HK-2 (cell line): ENCODE measurements around the gene TAAR5.
"Not testable (repeated sequence)": the region's sequence is repeated elsewhere in the genome, so short reads cannot be mapped to it uniquely, and the experiment has no call there.

Experiments
- DNase-seq: peaks from one replicate; pipeline ENCODE4 v3.0.0-alpha.2; 2018; ENCODE audit not compliant: unreplicated experiment

Gene TAAR5

GRCh38 chr6:132570221-132570777, 19.2 kb downstream of the TAAR5 start, which contains the start of gene TAAR6:
TAAR6 (plus strand) TSS chr6:132570322; CDS start chr6:132570322, 0 bp downstream.
- no peak for DNase-seq

- DNase-seq, result no peak
Observed at GRCh38 chr6:132569170-132569569, 20.4 kb downstream of the TAAR5 start.

- no peak for DNase-seq
Observed at GRCh38 chr6:132568611-132569010, 20.9 kb downstream of the TAAR5 start.

- no peak for DNase-seq
Observed at GRCh38 chr6:132567566-132567965, 22.0 kb downstream of the TAAR5 start.

- no peak for DNase-seq
Observed at GRCh38 chr6:132566404-132566803, 23.1 kb downstream of the TAAR5 start.

- not testable (repeated sequence) for DNase-seq
Observed at GRCh38 chr6:132560087-132560486, 29.5 kb downstream of the TAAR5 start.

- no peak for DNase-seq
Observed at GRCh38 chr6:132552372-132552771, 37.2 kb downstream of the TAAR5 start, which contains the start of gene TAAR8. TAAR8 (plus strand) TSS chr6:132552672; CDS start chr6:132552693, 21 bp downstream.

GRCh38 chr6:132551214-132551613, 38.3 kb downstream of the TAAR5 start:
- no peak for DNase-seq

- no peak for DNase-seq
Observed at GRCh38 chr6:132548746-132549463, 40.6 kb downstream of the TAAR5 start.

- no peak for DNase-seq
Observed at GRCh38 chr6:132544826-132545225, 44.7 kb downstream of the TAAR5 start.
